H1 (cell line): ENCODE measurements around the gene IFT122. TPM values are rescaled to one million over a fixed set of nuclear protein-coding genes. Genes with fewer than 3 reads are reported as not detected.
"Not testable (repeated sequence)": the region's sequence is repeated elsewhere in the genome, so short reads cannot be mapped to it uniquely, and the experiment has no call there.

Source experiments
- CTCF ChIA-PET: fragments of 300-600 bp; sonication (Branson Sonifier 250); formaldehyde crosslinking; loops from one replicate; lab custom pipeline; 2021; ENCODE audit not compliant: partially characterized antibody; lab: Charles Lee
- POLR2A ChIA-PET: fragments of 300-600 bp; sonication (Branson Sonifier 250); formaldehyde crosslinking; loops from one replicate; lab custom pipeline; 2021; ENCODE audit warnings: inconsistent platforms; ENCODE audit not compliant: partially characterized antibody; lab: Charles Lee
- DNase-seq, 2 experiments: peaks; one replicate each; pipeline versions ENCODE4 v3.0.0 to v3.0.0-alpha.2; 2010 to 2022; ENCODE audit warnings: low spot score in 2 of 2, low read depth in 1 of 2, mixed read lengths in 1 of 2
- FAIRE-seq: peaks from 2 replicates; lab custom pipeline; 2011; peaks lifted over from hg19 to GRCh38; lab: Jason Lieb, UNC
- H2AFZ ChIP-seq: 2 replicates; pipeline ENCODE4 v1.8.1; 2012; ENCODE audit warnings: low read length, inconsistent platforms
- H2AK5ac ChIP-seq: 2 replicates; pipeline ENCODE4 v1.6.1; 2013; ENCODE audit warnings: low read depth, low read length
- H2BK120ac ChIP-seq: replicated peaks from 2 replicates; pipeline ENCODE3; 2013; ENCODE audit warnings: low read depth, low read length, inconsistent platforms
- H2BK12ac ChIP-seq: 2 replicates; pipeline ENCODE4 v1.6.1; 2013; ENCODE audit warnings: low read depth, low read length
- H2BK15ac ChIP-seq: 2 replicates; pipeline ENCODE4 v1.6.1; 2013; ENCODE audit warnings: low read length
- H2BK20ac ChIP-seq: 2 replicates; pipeline ENCODE4 v1.6.1; 2013; ENCODE audit warnings: low read length
- H2BK5ac ChIP-seq: 2 replicates; pipeline ENCODE4 v1.6.1; 2013; ENCODE audit warnings: low read depth, low read length
- H3K14ac ChIP-seq: 2 replicates; pipeline ENCODE4 v1.6.1; 2013; ENCODE audit warnings: inconsistent platforms; ENCODE audit not compliant: insufficient read length
- H3K18ac ChIP-seq: 2 replicates; pipeline ENCODE4 v1.6.1; 2013; ENCODE audit warnings: low read length; ENCODE audit errors: extremely low read depth
- H3K23ac ChIP-seq: 2 replicates; pipeline ENCODE4 v1.6.1; 2013; ENCODE audit warnings: inconsistent platforms; ENCODE audit not compliant: insufficient read length
- H3K23me2 ChIP-seq: 2 replicates; pipeline ENCODE4 v1.6.1; 2013; ENCODE audit warnings: low read depth, low read length
- H3K27ac ChIP-seq: 2 replicates; pipeline ENCODE4 v1.6.1; 2011; ENCODE audit warnings: low read depth, low read length, inconsistent platforms
- H3K27me3 ChIP-seq, 4 experiments: replicated peaks in 1 of 4; 1 replicate in 1 of 4; 2 replicates in 3 of 4; pipeline versions ENCODE4 v1.6.1 to v1.8.1; 2011 to 2013; ENCODE audit warnings: low read length in 3 of 4, mild to moderate bottlenecking in 3 of 4, inconsistent platforms in 2 of 4, mixed read lengths in 2 of 4, moderate library complexity in 1 of 4; ENCODE audit not compliant: control insufficient read depth in 3 of 4, insufficient read depth in 3 of 4; ENCODE audit errors: extremely low read depth in 1 of 4
- H3K36me3 ChIP-seq, 4 experiments: 2 replicates each; pipeline versions ENCODE4 v1.6.1 to v1.8.1; 2011 to 2013; ENCODE audit warnings: mild to moderate bottlenecking in 4 of 4, low read length in 3 of 4, moderate library complexity in 2 of 4, control low read depth in 1 of 4, inconsistent platforms in 1 of 4; ENCODE audit not compliant: insufficient read depth in 4 of 4, control insufficient read depth in 2 of 4
- H3K4ac ChIP-seq: replicated peaks from 2 replicates; pipeline ENCODE3; 2013; ENCODE audit warnings: low read length, low read depth, mixed read lengths, inconsistent platforms; ENCODE audit not compliant: insufficient read length
- H3K4me1 ChIP-seq, 4 experiments: replicated peaks in 1 of 4; 1 replicate in 1 of 4; 2 replicates in 3 of 4; pipeline versions ENCODE4 v1.6.1 to v1.8.1; 2011 to 2013; ENCODE audit warnings: low read length in 3 of 4, inconsistent platforms in 2 of 4, mixed read lengths in 1 of 4; ENCODE audit not compliant: insufficient read depth in 4 of 4, control insufficient read depth in 3 of 4
- H3K4me2 ChIP-seq, 2 experiments: 2 replicates each; pipeline versions ENCODE4 v1.6.1 to v1.8.1; 2011 to 2013; ENCODE audit warnings: low read depth in 2 of 2, low read length in 2 of 2, control low read depth in 1 of 2, inconsistent platforms in 1 of 2, mild to moderate bottlenecking in 1 of 2; ENCODE audit not compliant: insufficient read depth in 1 of 2
- H3K4me3 ChIP-seq, 4 experiments: fragments of 200-600, 300-600 bp in 1 of 4; sonication (generic), shearing (Covaris generic), sonication (Bioruptor Twin) in 1 of 4; 2 replicates each; pipeline versions ENCODE4 v1.5.1 to v1.8.1; 2011 to 2016; ENCODE audit warnings: low read length in 4 of 4, low read depth in 3 of 4, control low read depth in 2 of 4, inconsistent platforms in 2 of 4, mild to moderate bottlenecking in 2 of 4, mixed read lengths in 1 of 4, moderate library complexity in 1 of 4; ENCODE audit not compliant: insufficient read depth in 2 of 4; ENCODE audit errors: extremely low read depth in 1 of 4
- H3K56ac ChIP-seq: replicated peaks from 2 replicates; pipeline ENCODE3; 2013; ENCODE audit warnings: low read depth, mild to moderate bottlenecking, mixed read lengths, low read length, inconsistent platforms; ENCODE audit not compliant: insufficient read length
- H3K79me1 ChIP-seq: 2 replicates; pipeline ENCODE4 v1.6.1; 2013; ENCODE audit warnings: low read depth, low read length, control low read depth
- H3K79me2 ChIP-seq, 2 experiments: 2 replicates each; pipeline versions ENCODE4 v1.6.1 to v1.8.1; 2012 to 2013; ENCODE audit warnings: low read length in 2 of 2, mild to moderate bottlenecking in 2 of 2, inconsistent platforms in 1 of 2; ENCODE audit not compliant: insufficient read depth in 2 of 2, control insufficient read depth in 1 of 2
- H3K9ac ChIP-seq, 4 experiments: replicated peaks in 1 of 4; 1 replicate in 1 of 4; 2 replicates in 3 of 4; pipeline versions ENCODE4 v1.6.1 to v1.8.1; 2011 to 2013; ENCODE audit warnings: low read depth in 3 of 4, low read length in 3 of 4, control low read depth in 2 of 4, mild to moderate bottlenecking in 2 of 4, moderate library complexity in 2 of 4, inconsistent platforms in 1 of 4; ENCODE audit errors: extremely low read depth in 1 of 4
- H3K9me3 ChIP-seq, 2 experiments: 2 replicates each; pipeline versions ENCODE4 v1.6.1 to v1.8.1; 2012 to 2013; ENCODE audit warnings: mild to moderate bottlenecking in 2 of 2, moderate library complexity in 2 of 2, control low read depth in 1 of 2, inconsistent platforms in 1 of 2, low read depth in 1 of 2, low read length in 1 of 2, mixed read lengths in 1 of 2; ENCODE audit not compliant: insufficient read depth in 2 of 2
- H4K20me1 ChIP-seq, 2 experiments: replicated peaks in 1 of 2; 2 replicates each; pipeline versions ENCODE3 to v1.8.1; 2011 to 2013; ENCODE audit warnings: inconsistent platforms in 2 of 2, low read length in 2 of 2, mild to moderate bottlenecking in 1 of 2; ENCODE audit not compliant: insufficient read depth in 2 of 2, control insufficient read depth in 1 of 2
- H4K5ac ChIP-seq: 2 replicates; pipeline ENCODE4 v1.6.1; 2013; ENCODE audit warnings: low read length, low read depth, mixed read lengths, inconsistent platforms; ENCODE audit not compliant: insufficient read length
- H4K8ac ChIP-seq: 2 replicates; pipeline ENCODE4 v1.8.0; 2013; ENCODE audit warnings: mild to moderate bottlenecking, moderate library complexity, low read length, inconsistent platforms; ENCODE audit not compliant: insufficient read depth; ENCODE audit errors: extremely low read depth
- H4K91ac ChIP-seq: replicated peaks from 2 replicates; pipeline ENCODE3; 2013; ENCODE audit warnings: low read length, mixed read lengths, inconsistent platforms; ENCODE audit not compliant: insufficient read length
- WGBS, 2 experiments: shearing (Covaris generic) in 1 of 2; methylation state at CpG; one replicate each; pipeline versions ENCODE4 v1.1.6 to v1.1.7; 2013 to 2015; ENCODE audit warnings: low lambda C conversion rate in 2 of 2, mixed read lengths in 2 of 2, inconsistent platforms in 1 of 2, low coverage in 1 of 2, missing lambda C conversion rate in 1 of 2; ENCODE audit not compliant: insufficient replicate concordance in 2 of 2, insufficient coverage in 1 of 2, insufficient read length in 1 of 2; ENCODE audit errors: extremely low coverage in 1 of 2, missing lambda C conversion rate in 1 of 2; 5-methylcytosine and 5-hydroxymethylcytosine counted together
- polyA plus RNA-seq, 7 experiments: library from polyadenylated mRNA; depleted of rRNA in 3 of 7; stranded (reverse) in 5 of 7; unstranded in 2 of 7; fragments of >200 nt in 5 of 7; fragments of 200-250 nt in 2 of 7; gene quantifications; 1 replicate in 5 of 7; 2 replicates in 1 of 7; 4 replicates in 1 of 7; pipeline versions ENCODE4 v1.2.1 to v1.2.3, GENCODE V29; 2011 to 2013; ENCODE audit warnings: missing spikeins in 2 of 7, mixed read lengths in 2 of 7
- total RNA-seq: library from RNA; stranded (reverse); fragmentation: NEBNext Ultra II Directional; extraction: Animal tissue kit (Norgen Biotek cat#: 25700); gene quantifications from 2 replicates; pipeline ENCODE4 v1.2.1, GENCODE V29; 2021

Gene IFT122
- total and polyA plus RNA-seq, 2 of the 8 experiments (the other 6 are each of a cell fraction or from before 2014, with no cell fraction given), result 23.7 to 25.1 TPM

- H4K20me1 ChIP-seq, H3K14ac ChIP-seq, H2BK15ac ChIP-seq, H3K4me2 ChIP-seq, H2BK120ac ChIP-seq, H3K18ac ChIP-seq, H3K27me3 ChIP-seq, H3K79me2 ChIP-seq, H2BK12ac ChIP-seq, DNase-seq, H2AFZ ChIP-seq, H2BK5ac ChIP-seq, H4K5ac ChIP-seq, H2AK5ac ChIP-seq, H3K56ac ChIP-seq, H3K9me3 ChIP-seq, POLR2A ChIA-PET, H2BK20ac ChIP-seq, H3K4ac ChIP-seq, H4K8ac ChIP-seq, H4K91ac ChIP-seq, H3K23ac ChIP-seq, H3K79me1 ChIP-seq, H3K9ac ChIP-seq, H3K27ac ChIP-seq, H3K23me2 ChIP-seq, H3K4me1 ChIP-seq, H3K4me3 ChIP-seq, FAIRE-seq: not testable (repeated sequence)
- CTCF ChIA-PET, result interaction anchor here (5.7 kb wide), 1 partner anchor 8 kb away, joined by 41 read pairs; no protein-coding TSS in a partner anchor
- 92% methylated on average over 12 of the region's 14 CpGs; no CpG with 5 or more reads in 1 of the 2 experiments for WGBS, 2 experiments
- peaks cover 2 to 18% (median 8%) of the 10 kb centered on the region in 4 experiments; a peak in 6 of 8 replicates for H3K36me3 ChIP-seq
Measured at GRCh38 chr3:129499604-129500333, 59.7 kb downstream of the IFT122 start.
